Adrenal gland (tissue), 12 donors: ENCODE results near the gene FAN1. TPM values are rescaled to one million over a fixed set of nuclear protein-coding genes. Genes with fewer than 3 reads are reported as not detected.

Experiments
- DNase-seq, 7 donors: peaks; one replicate each; pipeline ENCODE4 v3.0.0-alpha.2; 2019 to 2020
- H3K27ac ChIP-seq, 5 donors: fragments of 200-600 bp; sonication (generic) in 4 of 5; 1 replicate in 3 of 5; 2 replicates in 2 of 5; pipeline versions ENCODE4 v1.5.1 to v1.8.0; 2016 to 2020; ENCODE audit warnings: mild to moderate bottlenecking in 1 of 5
- H3K27me3 ChIP-seq: fragments of 200-600 bp; 2 replicates; pipeline ENCODE4 v1.8.0; 2021
- H3K36me3 ChIP-seq, 2 donors: fragments of 200-600 bp; replicated peaks in 1 of 2; 1 replicate in 1 of 2; 2 replicates in 1 of 2; pipeline versions ENCODE4 v1.5.1 to v1.8.0; 2018 to 2022
- H3K4me1 ChIP-seq, 2 donors: fragments of 200-600 bp; replicated peaks in 1 of 2; 1 replicate in 1 of 2; 2 replicates in 1 of 2; pipeline versions ENCODE4 v1.5.1 to v1.8.0; 2018 to 2021
- H3K4me3 ChIP-seq, 4 donors: fragments of 200-600 bp; sonication (generic) in 3 of 4; one replicate each; pipeline ENCODE4 v1.5.1; 2016 to 2018
- H3K9me3 ChIP-seq, 3 donors: fragments of 200-600 bp; sonication (generic) in 1 of 3; replicated peaks in 1 of 3; 1 replicate in 2 of 3; 2 replicates in 1 of 3; pipeline versions ENCODE4 v1.5.1 to v1.8.0; 2016 to 2021
- CTCF ChIP-seq, 6 experiments: fragments of 450-650 bp in 4 of 6; fragments of 200-600 bp in 2 of 6; sonication (generic) in 1 of 6; IDR thresholded peaks; 1 replicate in 5 of 6; 2 replicates in 1 of 6; pipeline versions ENCODE4 v1.5.1 to v1.8.0; 2016 to 2021; ENCODE audit warnings: antibody characterized with exemption in 6 of 6, mild to moderate bottlenecking in 2 of 6, moderate library complexity in 1 of 6
- POLR2A ChIP-seq, 2 donors: fragments of 450-650 bp; IDR thresholded peaks; one replicate each; pipeline ENCODE4 v1.6.1; 2017; ENCODE audit warnings: antibody characterized with exemption in 2 of 2, mild to moderate bottlenecking in 2 of 2, moderate library complexity in 1 of 2
- WGBS, 4 donors: extraction: QIAGEN DNeasy Blood & Tissue Kit in 2 of 4; methylation state at CpG; one replicate each; pipeline versions ENCODE4 v1.1.5 to v1.1.7; 2013 to 2017; 5-methylcytosine and 5-hydroxymethylcytosine counted together
- intact Hi-C, 2 donors: fragments of 100-400 bp; cut with DNase I; formaldehyde crosslinking; loops; one replicate each; pipeline versions ENCODE4 v1.14.1 to v1.15.0; 2022 to 2023
- polyA plus RNA-seq, 3 donors: library from polyadenylated mRNA; stranded (reverse); fragments of 200-250 nt in 2 of 3; fragments of 350-450 nt in 1 of 3; fragmentation: Illumina TruSeq in 1 of 3; extraction: RNeasy Lipid Tissue Mini Kit (QIAGEN cat#74804) in 1 of 3; gene quantifications; one replicate each; pipeline ENCODE4 v1.2.3, GENCODE V29; 2013 to 2014
- total RNA-seq, 9 donors: library from RNA; depleted of rRNA in 4 of 9; stranded (reverse); fragments of >200 nt in 4 of 9; fragments of 120-200 nt in 1 of 9; fragmentation: NEBNext Ultra II Directional in 1 of 9; extraction: Animal tissue kit (Norgen Biotek cat#: 25700) in 1 of 9; gene quantifications; one replicate each; pipeline versions ENCODE4 v1.1.0 to v1.2.4, GENCODE V29; 2013 to 2023
- donor health status: healthy with polysubstance abuse.
- donor health status: Bipolar disorder and iron deficiency.
- donor health status: DM: yes; HTN: yes; CAD: no.
- donor health status: DM: no; HTN: no; CAD: no.
- donor health status: DM: no; HTN: no; CAD: no.
- donor health status: DM: yes; HTN: yes; CAD: no.

Gene FAN1
- total and polyA plus RNA-seq, 12 donors: 5.7 to 30.0 (median 18.2) TPM

DNA sequence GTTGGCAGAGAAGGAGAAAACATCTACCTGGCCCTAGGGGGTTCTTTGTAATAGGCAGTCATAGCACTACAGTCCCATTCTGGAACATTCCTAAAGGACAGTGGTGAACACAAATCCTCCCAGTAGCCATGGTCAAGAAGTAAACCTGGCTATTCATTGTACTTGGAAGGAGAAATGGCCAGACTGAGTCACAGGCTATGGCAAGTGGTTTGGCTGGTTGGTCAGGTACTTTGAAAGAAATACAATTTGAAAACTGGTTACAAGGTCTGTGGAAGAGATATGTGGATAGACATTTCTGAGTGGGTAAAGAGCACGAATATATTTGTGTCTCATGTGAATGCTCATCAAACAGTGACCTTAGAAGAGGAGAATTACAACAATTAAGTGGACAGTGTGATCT lies 33.0 kb upstream of the FAN1 start:
- no peaks in the 10 kb centered on the region for H3K4me1 ChIP-seq
- H3K9me3 ChIP-seq: no peaks in the 10 kb centered on the region
- DNase-seq: no peak
- TF ChIP-seq CTCF (IDR thresholded peaks at IDR 0.05) (no peak), POLR2A (IDR thresholded peaks at IDR 0.05) (no peak)
- 60 to 81% (median 70%) methylated on average over 1 of the region's 1 CpG for WGBS, 4 donors
- H3K27ac ChIP-seq: no peak overlapping the region
- intact Hi-C loops: loop anchor here in 1 of 2 donors (5.0 kb wide), 1 partner anchor 52 kb away; no protein-coding TSS in a partner anchor
- H3K36me3 ChIP-seq: no peaks in the 10 kb centered on the region
- H3K4me3 ChIP-seq: no peak overlapping the region
- H3K27me3 ChIP-seq: no peaks in the 10 kb centered on the region

- H3K36me3 ChIP-seq: no peaks in the 10 kb centered on the region
- no peak for DNase-seq
- intact Hi-C loops: loop anchor here in 1 of 2 donors (5.0 kb wide), 1 partner anchor 50 kb away; no protein-coding TSS in a partner anchor
- H3K27me3 ChIP-seq: no peaks in the 10 kb centered on the region
- WGBS, 4 donors: 68 to 88% (median 81%) methylated on average over 1 of the region's 1 CpG
- TF ChIP-seq CTCF (IDR thresholded peaks at IDR 0.05) (no peak), POLR2A (IDR thresholded peaks at IDR 0.05) (no peak)
- no peaks in the 10 kb centered on the region for H3K4me1 ChIP-seq
- no peaks in the 10 kb centered on the region for H3K9me3 ChIP-seq
- H3K27ac ChIP-seq: no peak overlapping the region
- H3K4me3 ChIP-seq: no peak overlapping the region
Observed at GRCh38 chr15:30872341-30872748, 31.4 kb upstream of the FAN1 start.

DNA sequence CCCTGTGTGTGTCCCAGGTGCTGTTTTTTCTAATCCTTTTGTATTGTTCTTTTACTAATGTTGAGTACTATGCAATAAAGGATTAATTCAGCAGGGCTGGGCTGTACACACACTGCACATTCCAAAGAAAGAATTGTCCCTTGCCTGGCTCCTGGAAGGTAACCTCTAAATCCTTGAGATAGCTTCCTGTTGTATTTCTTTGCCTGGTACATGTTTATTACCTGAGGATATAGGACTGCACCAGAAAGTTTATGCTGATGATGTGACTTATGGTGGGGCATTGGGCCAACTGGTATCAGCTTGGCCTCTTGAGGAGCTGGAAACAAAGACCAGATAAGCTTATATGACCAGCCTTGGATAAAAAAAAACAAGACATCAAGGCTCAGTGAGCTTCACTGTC lies 26.6 kb upstream of the FAN1 start:
- H3K27me3 ChIP-seq: no peaks in the 10 kb centered on the region
- DNase-seq: no peak
- H3K36me3 ChIP-seq: no peaks in the 10 kb centered on the region
- no peak overlapping the region for H3K4me3 ChIP-seq
- H3K27ac ChIP-seq: no peak overlapping the region
- TF ChIP-seq POLR2A (IDR thresholded peaks at IDR 0.05) (no peak), CTCF (IDR thresholded peaks at IDR 0.05) (no peak)
- H3K9me3 ChIP-seq: no peaks in the 10 kb centered on the region
- no peaks in the 10 kb centered on the region for H3K4me1 ChIP-seq
- intact Hi-C loops: no loop called here

- intact Hi-C loops: no loop called here
- Histone ChIP-seq H3K9me3 (no peaks in the 10 kb centered on the region), H3K4me1 (no peaks in the 10 kb centered on the region), H3K27ac (no peak overlapping the region), H3K27me3 (no peaks in the 10 kb centered on the region), H3K4me3 (no peak overlapping the region), H3K36me3 (no peaks in the 10 kb centered on the region)
- DNase-seq: no peak
- WGBS, 4 donors: 43 to 67% (median 54%) methylated on average over 1 of the region's 1 CpG
- TF ChIP-seq POLR2A (IDR thresholded peaks at IDR 0.05): no peak
- no peak for TF ChIP-seq CTCF (IDR thresholded peaks at IDR 0.05)
Observed at GRCh38 chr15:30878515-30878914, 25.2 kb upstream of the FAN1 start.
